ENCODE results near the gene OR52I1.
A peak's percentile ranks its signal among the peaks of the same experiment; 100 is the strongest.

OR52I1 gene, protein sequence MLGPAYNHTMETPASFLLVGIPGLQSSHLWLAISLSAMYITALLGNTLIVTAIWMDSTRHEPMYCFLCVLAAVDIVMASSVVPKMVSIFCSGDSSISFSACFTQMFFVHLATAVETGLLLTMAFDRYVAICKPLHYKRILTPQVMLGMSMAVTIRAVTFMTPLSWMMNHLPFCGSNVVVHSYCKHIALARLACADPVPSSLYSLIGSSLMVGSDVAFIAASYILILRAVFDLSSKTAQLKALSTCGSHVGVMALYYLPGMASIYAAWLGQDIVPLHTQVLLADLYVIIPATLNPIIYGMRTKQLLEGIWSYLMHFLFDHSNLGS

GRCh38 chr11:4593739-4594138 lies at the start of gene OR52I1:
Gene OR52I1 (plus strand): TSS chr11:4594039. CDS start chr11:4594039, 0 bp downstream.
- CTCF ChIA-PET = no interaction called here
- TF ChIP-seq SUZ12 (IDR thresholded peaks at IDR 0.05) (no peak), L3MBTL2 (conservative IDR thresholded peaks at IDR 0.05) (no peak), CTBP1 (IDR thresholded peaks at IDR 0.05; ENCODE audit: borderline replicate concordance) (no peak), ARNT (IDR thresholded peaks at IDR 0.05) (no peak), FOXA1 (IDR thresholded peaks at IDR 0.05) (no peak), BHLHE40 (IDR thresholded peaks at IDR 0.05; ENCODE audit: borderline replicate concordance) (no peak), ELF4 (IDR thresholded peaks at IDR 0.05) (no peak), TARDBP (IDR thresholded peaks at IDR 0.05) (no peak), FOXK2 (IDR thresholded peaks at IDR 0.05) (no peak)
- DNase-seq (ENCODE audit: extremely low spot score) = no peak
- POLR2A ChIA-PET = no interaction called here

DNA sequence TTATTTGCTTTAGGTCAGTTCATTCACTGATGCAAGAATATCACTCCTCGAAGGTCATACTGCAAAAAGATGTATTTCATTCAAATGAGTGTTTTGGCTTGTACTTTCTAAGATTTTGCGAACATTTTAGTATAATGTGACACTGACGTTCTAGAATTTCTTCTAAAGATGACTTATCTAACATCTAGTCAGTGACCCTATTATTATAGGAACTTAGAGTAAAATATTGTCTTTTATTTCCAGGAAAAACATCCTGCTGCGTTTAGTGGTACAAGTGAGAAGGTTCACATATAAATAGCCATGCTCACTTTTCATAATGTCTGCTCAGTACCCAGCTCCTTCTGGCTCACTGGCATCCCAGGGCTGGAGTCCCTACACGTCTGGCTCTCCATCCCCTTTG lies 48.9 kb upstream of the OR52I1 start, which contains the start of gene OR52M1:
TSS of gene OR52M1 (plus strand) at position 301 of the 400 bp plus-strand sequence. CDS start at position 301, 0 bp downstream.
- ChIA-PET POLR2A (no interaction called here), CTCF (no interaction called here)

DNA sequence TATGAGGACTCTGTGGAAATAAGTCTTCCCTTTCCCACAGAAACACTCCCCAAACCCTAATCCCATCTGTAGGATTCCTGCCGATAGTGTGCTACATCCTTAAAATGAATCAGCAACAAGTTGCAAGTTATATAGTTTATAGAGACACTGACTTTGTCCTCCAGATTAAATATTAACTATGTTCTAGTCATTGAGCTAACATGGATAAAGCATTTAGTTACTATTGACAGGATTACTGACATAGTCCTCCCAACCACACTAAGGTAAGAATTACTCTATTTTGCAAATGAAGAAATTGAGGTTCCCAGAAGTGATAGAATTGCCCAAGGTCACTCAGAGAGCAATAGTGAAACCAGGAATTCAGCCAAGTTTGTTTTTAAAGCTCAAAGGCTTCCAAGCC lies 47.0 kb upstream of the OR52I1 start:
- ChIA-PET POLR2A (no interaction called here), CTCF (interaction anchor here (1.6 kb wide), 1 partner anchor 8 kb away, joined by 5 read pairs; no protein-coding TSS in a partner anchor)
- TF ChIP-seq FOXM1 (IDR thresholded peaks at IDR 0.05; ENCODE audit: borderline replicate concordance) (no peak), SUZ12 (IDR thresholded peaks at IDR 0.05) (no peak), NFRKB (IDR thresholded peaks at IDR 0.05) (no peak), FOXA1 (IDR thresholded peaks at IDR 0.05) (no peak), CTBP1 (IDR thresholded peaks at IDR 0.05; ENCODE audit: borderline replicate concordance) (no peak), ARNT (IDR thresholded peaks at IDR 0.05) (no peak), L3MBTL2 (conservative IDR thresholded peaks at IDR 0.05) (no peak), ELF4 (IDR thresholded peaks at IDR 0.05) (no peak), SP1 (IDR thresholded peaks at IDR 0.05) (no peak), BHLHE40 (IDR thresholded peaks at IDR 0.05; ENCODE audit: borderline replicate concordance) (no peak), TARDBP (IDR thresholded peaks at IDR 0.05) (no peak), HDGF (IDR thresholded peaks at IDR 0.05; ENCODE audit: borderline replicate concordance) (no peak), LEF1 (IDR thresholded peaks at IDR 0.05; ENCODE audit: borderline replicate concordance) (no peak), FOXK2 (IDR thresholded peaks at IDR 0.05) (no peak), ZNF384 (IDR thresholded peaks at IDR 0.05) (no peak)
- TF ChIP-seq, protein P1, sequence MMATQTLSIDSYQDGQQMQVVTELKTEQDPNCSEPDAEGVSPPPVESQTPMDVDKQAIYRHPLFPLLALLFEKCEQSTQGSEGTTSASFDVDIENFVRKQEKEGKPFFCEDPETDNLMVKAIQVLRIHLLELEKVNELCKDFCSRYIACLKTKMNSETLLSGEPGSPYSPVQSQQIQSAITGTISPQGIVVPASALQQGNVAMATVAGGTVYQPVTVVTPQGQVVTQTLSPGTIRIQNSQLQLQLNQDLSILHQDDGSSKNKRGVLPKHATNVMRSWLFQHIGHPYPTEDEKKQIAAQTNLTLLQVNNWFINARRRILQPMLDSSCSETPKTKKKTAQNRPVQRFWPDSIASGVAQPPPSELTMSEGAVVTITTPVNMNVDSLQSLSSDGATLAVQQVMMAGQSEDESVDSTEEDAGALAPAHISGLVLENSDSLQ (IDR thresholded peaks at IDR 0.05) = no peak
- DNase-seq (ENCODE audit: extremely low spot score) = no peak

More for the DNA sequence above, 48.9 kb upstream of the OR52I1 start, which contains the start of gene OR52M1:
- DNase-seq (ENCODE audit: extremely low spot score) = no peak
- TF ChIP-seq FOXK2 (IDR thresholded peaks at IDR 0.05) (no peak), TARDBP (IDR thresholded peaks at IDR 0.05) (no peak), HDGF (IDR thresholded peaks at IDR 0.05; ENCODE audit: borderline replicate concordance) (no peak), CTBP1 (IDR thresholded peaks at IDR 0.05; ENCODE audit: borderline replicate concordance) (no peak)

GRCh38 chr11:4547416-4547815 lies 46.4 kb upstream of the OR52I1 start:
- ChIA-PET POLR2A (no interaction called here), CTCF (interaction anchor here (1.6 kb wide), 1 partner anchor 8 kb away, joined by 5 read pairs; no protein-coding TSS in a partner anchor)
- no peak for DNase-seq (ENCODE audit: extremely low spot score)
- TF ChIP-seq CTBP1 (IDR thresholded peaks at IDR 0.05; ENCODE audit: borderline replicate concordance) (no peak), FOXA1 (IDR thresholded peaks at IDR 0.05) (no peak), SUZ12 (IDR thresholded peaks at IDR 0.05) (no peak), LEF1 (IDR thresholded peaks at IDR 0.05; ENCODE audit: borderline replicate concordance) (no peak), ELF4 (IDR thresholded peaks at IDR 0.05) (no peak), FOXM1 (IDR thresholded peaks at IDR 0.05; ENCODE audit: borderline replicate concordance) (no peak), SP1 (IDR thresholded peaks at IDR 0.05) (no peak), L3MBTL2 (conservative IDR thresholded peaks at IDR 0.05) (no peak), BHLHE40 (IDR thresholded peaks at IDR 0.05; ENCODE audit: borderline replicate concordance) (no peak), ZNF384 (IDR thresholded peaks at IDR 0.05) (no peak), FOXK2 (IDR thresholded peaks at IDR 0.05) (no peak), TARDBP (IDR thresholded peaks at IDR 0.05) (no peak), NFRKB (IDR thresholded peaks at IDR 0.05) (no peak), HDGF (IDR thresholded peaks at IDR 0.05; ENCODE audit: borderline replicate concordance) (no peak), ARNT (IDR thresholded peaks at IDR 0.05) (no peak)
- TF ChIP-seq, protein P1 (IDR thresholded peaks at IDR 0.05) = no peak

DNA sequence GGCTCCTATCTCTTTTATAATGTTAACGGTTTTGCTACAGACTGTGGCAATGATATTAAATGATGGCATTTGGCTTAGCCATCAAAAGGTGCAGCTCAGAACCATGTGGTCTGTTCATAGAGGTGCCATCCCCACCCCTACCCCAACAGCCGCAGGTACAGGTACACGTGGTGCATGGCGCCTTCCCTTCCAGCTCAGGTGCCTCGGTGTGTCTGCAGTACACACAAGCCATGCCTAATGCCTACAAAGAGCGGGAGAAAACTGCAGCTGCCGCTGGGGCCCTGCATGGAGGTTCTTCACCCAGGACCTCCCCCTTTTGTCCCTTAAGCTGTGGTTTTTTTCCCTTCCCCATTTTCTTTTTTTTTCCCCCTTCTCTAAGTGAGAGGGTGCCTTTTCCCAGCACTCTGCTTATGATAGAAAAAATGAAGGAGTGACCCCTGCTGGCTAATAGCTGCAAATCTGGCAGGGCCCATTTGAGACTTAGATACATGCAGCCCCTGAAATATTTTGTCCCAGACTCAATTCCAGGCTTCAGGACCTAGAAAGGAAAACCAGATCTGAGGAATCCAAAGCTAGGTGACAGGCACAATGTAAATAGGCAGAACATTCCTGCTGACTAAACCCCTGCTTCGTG lies 42.4 kb upstream of the OR52I1 start:
- TF ChIP-seq L3MBTL2 (conservative IDR thresholded peaks at IDR 0.05) (no peak), SUZ12 (IDR thresholded peaks at IDR 0.05) (no peak), FOXA1 (IDR thresholded peaks at IDR 0.05) (no peak), CTBP1 (IDR thresholded peaks at IDR 0.05; ENCODE audit: borderline replicate concordance) (no peak), SP1 (IDR thresholded peaks at IDR 0.05) (no peak), BHLHE40 (IDR thresholded peaks at IDR 0.05; ENCODE audit: borderline replicate concordance) (no peak), NFRKB (IDR thresholded peaks at IDR 0.05) (no peak), TARDBP (IDR thresholded peaks at IDR 0.05) (no peak), ELF4 (IDR thresholded peaks at IDR 0.05) (no peak), FOXK2 (IDR thresholded peaks at IDR 0.05) (no peak), LEF1 (IDR thresholded peaks at IDR 0.05; ENCODE audit: borderline replicate concordance) (no peak), ARNT (IDR thresholded peaks at IDR 0.05) (no peak), ZNF384 (IDR thresholded peaks at IDR 0.05) (no peak), FOXM1 (IDR thresholded peaks at IDR 0.05; ENCODE audit: borderline replicate concordance) (no peak), HDGF (IDR thresholded peaks at IDR 0.05; ENCODE audit: borderline replicate concordance) (no peak)
- TF ChIP-seq, protein P1 (IDR thresholded peaks at IDR 0.05) = no peak
- peak; percentile 30 for DNase-seq (ENCODE audit: extremely low spot score)
- CTCF ChIA-PET = interaction anchor here (1.0 to 1.6 kb wide), 2 partner anchors 12 to 364 kb away, joined by 3 to 5 read pairs; no protein-coding TSS in a partner anchor
- POLR2A ChIA-PET = no interaction called here
